Stimulated activated CD4-positive, alpha-beta T cell treated with anti-CD3 and anti-CD28 coated beads, TNF-alpha, amount 100 ng/mL, for 24 hours (primary cell): ENCODE data around the gene SYTL3.

Experiments
- DNase-seq, 3 experiments: peaks; one replicate each; pipeline ENCODE4 v3.0.0-alpha.2; 2020; ENCODE audit warnings: low read depth in 3 of 3

The SYTL3 gene

GRCh38 chr6:158758941-158759479 is 109.2 kb downstream of the SYTL3 start:
- DNase-seq, result no peak

- DNase-seq, result no peak
Observed at GRCh38 chr6:158759966-158760617, 110.2 kb downstream of the SYTL3 start.

- no peak for DNase-seq
Observed at GRCh38 chr6:158760618-158761250, 110.9 kb downstream of the SYTL3 start.

GRCh38 chr6:158761746-158762145 is 111.9 kb downstream of the SYTL3 start:
- no peak for DNase-seq

GRCh38 chr6:158762787-158763433 is 113.1 kb downstream of the SYTL3 start:
- no peak for DNase-seq

- DNase-seq, result no peak
Observed at GRCh38 chr6:158763434-158764182, 113.8 kb downstream of the SYTL3 start.

GRCh38 chr6:158764183-158764849 is 114.5 kb downstream of the SYTL3 start:
- DNase-seq, result no peak

GRCh38 chr6:158764926-158765325 is 115.1 kb downstream of the SYTL3 start:
- no peak for DNase-seq

GRCh38 chr6:158765499-158766068 is 115.7 kb downstream of the SYTL3 start:
- no peak for DNase-seq

GRCh38 chr6:158766621-158767455 is 117.0 kb downstream of the SYTL3 start:
- DNase-seq, result no peak

GRCh38 chr6:158767709-158768108 is 117.9 kb downstream of the SYTL3 start:
- DNase-seq, result no peak

- DNase-seq, result no peak
Observed at GRCh38 chr6:158768436-158768835, 118.6 kb downstream of the SYTL3 start.

- no peak for DNase-seq
Observed at GRCh38 chr6:158769234-158769770, 119.4 kb downstream of the SYTL3 start.

- no peak for DNase-seq
Observed at GRCh38 chr6:158769771-158770432, 120.0 kb downstream of the SYTL3 start.

- no peak for DNase-seq
Observed at GRCh38 chr6:158770533-158771330, 120.9 kb downstream of the SYTL3 start.

- no peak for DNase-seq
Observed at GRCh38 chr6:158771399-158772152, 121.7 kb downstream of the SYTL3 start.

GRCh38 chr6:158772172-158772571 is 122.3 kb downstream of the SYTL3 start:
- DNase-seq, result no peak

GRCh38 chr6:158772851-158773371 is 123.1 kb downstream of the SYTL3 start:
- no peak for DNase-seq
